H1 (cell line): ENCODE data around the gene NUP85. TPM values are rescaled to one million over a fixed set of nuclear protein-coding genes. Genes with fewer than 3 reads are reported as not detected.

Experiments used
- CTCF ChIA-PET: fragments of 300-600 bp; sonication (Branson Sonifier 250); formaldehyde crosslinking; loops from one replicate; lab custom pipeline; 2021; ENCODE audit not compliant: partially characterized antibody; lab: Charles Lee
- POLR2A ChIA-PET: fragments of 300-600 bp; sonication (Branson Sonifier 250); formaldehyde crosslinking; loops from one replicate; lab custom pipeline; 2021; ENCODE audit warnings: inconsistent platforms; ENCODE audit not compliant: partially characterized antibody; lab: Charles Lee
- DNase-seq, 2 experiments: peaks; one replicate each; pipeline versions ENCODE4 v3.0.0 to v3.0.0-alpha.2; 2010 to 2022; ENCODE audit warnings: low spot score in 2 of 2, low read depth in 1 of 2, mixed read lengths in 1 of 2
- FAIRE-seq: peaks from 2 replicates; lab custom pipeline; 2011; peaks lifted over from hg19 to GRCh38; lab: Jason Lieb, UNC
- H2AFZ ChIP-seq: 2 replicates; pipeline ENCODE4 v1.8.1; 2012; ENCODE audit warnings: low read length, inconsistent platforms
- H2AK5ac ChIP-seq: 2 replicates; pipeline ENCODE4 v1.6.1; 2013; ENCODE audit warnings: low read depth, low read length
- H2BK120ac ChIP-seq: replicated peaks from 2 replicates; pipeline ENCODE3; 2013; ENCODE audit warnings: low read depth, low read length, inconsistent platforms
- H2BK12ac ChIP-seq: 2 replicates; pipeline ENCODE4 v1.6.1; 2013; ENCODE audit warnings: low read depth, low read length
- H2BK15ac ChIP-seq: 2 replicates; pipeline ENCODE4 v1.6.1; 2013; ENCODE audit warnings: low read length
- H2BK20ac ChIP-seq: 2 replicates; pipeline ENCODE4 v1.6.1; 2013; ENCODE audit warnings: low read length
- H2BK5ac ChIP-seq: 2 replicates; pipeline ENCODE4 v1.6.1; 2013; ENCODE audit warnings: low read depth, low read length
- H3K14ac ChIP-seq: 2 replicates; pipeline ENCODE4 v1.6.1; 2013; ENCODE audit warnings: inconsistent platforms; ENCODE audit not compliant: insufficient read length
- H3K18ac ChIP-seq: 2 replicates; pipeline ENCODE4 v1.6.1; 2013; ENCODE audit warnings: low read length; ENCODE audit errors: extremely low read depth
- H3K23ac ChIP-seq: 2 replicates; pipeline ENCODE4 v1.6.1; 2013; ENCODE audit warnings: inconsistent platforms; ENCODE audit not compliant: insufficient read length
- H3K23me2 ChIP-seq: 2 replicates; pipeline ENCODE4 v1.6.1; 2013; ENCODE audit warnings: low read depth, low read length
- H3K27ac ChIP-seq: 2 replicates; pipeline ENCODE4 v1.6.1; 2011; ENCODE audit warnings: low read depth, low read length, inconsistent platforms
- H3K27me3 ChIP-seq, 4 experiments: replicated peaks in 1 of 4; 1 replicate in 1 of 4; 2 replicates in 3 of 4; pipeline versions ENCODE4 v1.6.1 to v1.8.1; 2011 to 2013; ENCODE audit warnings: low read length in 3 of 4, mild to moderate bottlenecking in 3 of 4, inconsistent platforms in 2 of 4, mixed read lengths in 2 of 4, moderate library complexity in 1 of 4; ENCODE audit not compliant: control insufficient read depth in 3 of 4, insufficient read depth in 3 of 4; ENCODE audit errors: extremely low read depth in 1 of 4
- H3K36me3 ChIP-seq, 4 experiments: 2 replicates each; pipeline versions ENCODE4 v1.6.1 to v1.8.1; 2011 to 2013; ENCODE audit warnings: mild to moderate bottlenecking in 4 of 4, low read length in 3 of 4, moderate library complexity in 2 of 4, control low read depth in 1 of 4, inconsistent platforms in 1 of 4; ENCODE audit not compliant: insufficient read depth in 4 of 4, control insufficient read depth in 2 of 4
- H3K4ac ChIP-seq: replicated peaks from 2 replicates; pipeline ENCODE3; 2013; ENCODE audit warnings: low read length, low read depth, mixed read lengths, inconsistent platforms; ENCODE audit not compliant: insufficient read length
- H3K4me1 ChIP-seq, 4 experiments: replicated peaks in 1 of 4; 1 replicate in 1 of 4; 2 replicates in 3 of 4; pipeline versions ENCODE4 v1.6.1 to v1.8.1; 2011 to 2013; ENCODE audit warnings: low read length in 3 of 4, inconsistent platforms in 2 of 4, mixed read lengths in 1 of 4; ENCODE audit not compliant: insufficient read depth in 4 of 4, control insufficient read depth in 3 of 4
- H3K4me2 ChIP-seq, 2 experiments: 2 replicates each; pipeline versions ENCODE4 v1.6.1 to v1.8.1; 2011 to 2013; ENCODE audit warnings: low read depth in 2 of 2, low read length in 2 of 2, control low read depth in 1 of 2, inconsistent platforms in 1 of 2, mild to moderate bottlenecking in 1 of 2; ENCODE audit not compliant: insufficient read depth in 1 of 2
- H3K4me3 ChIP-seq, 4 experiments: fragments of 200-600, 300-600 bp in 1 of 4; sonication (generic), shearing (Covaris generic), sonication (Bioruptor Twin) in 1 of 4; 2 replicates each; pipeline versions ENCODE4 v1.5.1 to v1.8.1; 2011 to 2016; ENCODE audit warnings: low read length in 4 of 4, low read depth in 3 of 4, control low read depth in 2 of 4, inconsistent platforms in 2 of 4, mild to moderate bottlenecking in 2 of 4, mixed read lengths in 1 of 4, moderate library complexity in 1 of 4; ENCODE audit not compliant: insufficient read depth in 2 of 4; ENCODE audit errors: extremely low read depth in 1 of 4
- H3K56ac ChIP-seq: replicated peaks from 2 replicates; pipeline ENCODE3; 2013; ENCODE audit warnings: low read depth, mild to moderate bottlenecking, mixed read lengths, low read length, inconsistent platforms; ENCODE audit not compliant: insufficient read length
- H3K79me1 ChIP-seq: 2 replicates; pipeline ENCODE4 v1.6.1; 2013; ENCODE audit warnings: low read depth, low read length, control low read depth
- H3K79me2 ChIP-seq, 2 experiments: 2 replicates each; pipeline versions ENCODE4 v1.6.1 to v1.8.1; 2012 to 2013; ENCODE audit warnings: low read length in 2 of 2, mild to moderate bottlenecking in 2 of 2, inconsistent platforms in 1 of 2; ENCODE audit not compliant: insufficient read depth in 2 of 2, control insufficient read depth in 1 of 2
- H3K9ac ChIP-seq, 4 experiments: replicated peaks in 1 of 4; 1 replicate in 1 of 4; 2 replicates in 3 of 4; pipeline versions ENCODE4 v1.6.1 to v1.8.1; 2011 to 2013; ENCODE audit warnings: low read depth in 3 of 4, low read length in 3 of 4, control low read depth in 2 of 4, mild to moderate bottlenecking in 2 of 4, moderate library complexity in 2 of 4, inconsistent platforms in 1 of 4; ENCODE audit errors: extremely low read depth in 1 of 4
- H3K9me3 ChIP-seq, 2 experiments: 2 replicates each; pipeline versions ENCODE4 v1.6.1 to v1.8.1; 2012 to 2013; ENCODE audit warnings: mild to moderate bottlenecking in 2 of 2, moderate library complexity in 2 of 2, control low read depth in 1 of 2, inconsistent platforms in 1 of 2, low read depth in 1 of 2, low read length in 1 of 2, mixed read lengths in 1 of 2; ENCODE audit not compliant: insufficient read depth in 2 of 2
- H4K20me1 ChIP-seq, 2 experiments: replicated peaks in 1 of 2; 2 replicates each; pipeline versions ENCODE3 to v1.8.1; 2011 to 2013; ENCODE audit warnings: inconsistent platforms in 2 of 2, low read length in 2 of 2, mild to moderate bottlenecking in 1 of 2; ENCODE audit not compliant: insufficient read depth in 2 of 2, control insufficient read depth in 1 of 2
- H4K5ac ChIP-seq: 2 replicates; pipeline ENCODE4 v1.6.1; 2013; ENCODE audit warnings: low read length, low read depth, mixed read lengths, inconsistent platforms; ENCODE audit not compliant: insufficient read length
- H4K8ac ChIP-seq: 2 replicates; pipeline ENCODE4 v1.8.0; 2013; ENCODE audit warnings: mild to moderate bottlenecking, moderate library complexity, low read length, inconsistent platforms; ENCODE audit not compliant: insufficient read depth; ENCODE audit errors: extremely low read depth
- H4K91ac ChIP-seq: replicated peaks from 2 replicates; pipeline ENCODE3; 2013; ENCODE audit warnings: low read length, mixed read lengths, inconsistent platforms; ENCODE audit not compliant: insufficient read length
- KDM4A ChIP-seq: IDR thresholded peaks from one replicate; pipeline ENCODE4 v1.7.1; 2012; ENCODE audit warnings: low read depth, mild to moderate bottlenecking, moderate library complexity, low read length, inconsistent platforms; ENCODE audit not compliant: severe bottlenecking
- POLR2A ChIP-seq, 2 experiments: IDR thresholded peaks; 1 replicate in 1 of 2; 2 replicates in 1 of 2; pipeline ENCODE4 v1.6.1; 2011; ENCODE audit warnings: low read depth in 2 of 2, low read length in 2 of 2, mild to moderate bottlenecking in 2 of 2; ENCODE audit errors: control extremely low read depth in 1 of 2
- SAP30 ChIP-seq: fragments of 300-600 bp; sonication (generic); IDR thresholded peaks from 2 replicates; pipeline ENCODE4 v1.7.1; 2012; ENCODE audit warnings: low read length, moderate library complexity, mild to moderate bottlenecking, inconsistent platforms; ENCODE audit not compliant: insufficient read depth, insufficient replicate concordance
- SP2 ChIP-seq: IDR thresholded peaks from 2 replicates; pipeline ENCODE4 v1.6.1; 2012; ENCODE audit warnings: mild to moderate bottlenecking, low read length, inconsistent platforms
- TAF7 ChIP-seq: optimal IDR thresholded peaks from 2 replicates; pipeline ENCODE3; 2011; ENCODE audit warnings: low read depth, mild to moderate bottlenecking, inconsistent platforms, low read length, moderate library complexity, borderline replicate concordance
- WGBS, 2 experiments: shearing (Covaris generic) in 1 of 2; methylation state at CpG; one replicate each; pipeline versions ENCODE4 v1.1.6 to v1.1.7; 2013 to 2015; ENCODE audit warnings: low lambda C conversion rate in 2 of 2, mixed read lengths in 2 of 2, inconsistent platforms in 1 of 2, low coverage in 1 of 2, missing lambda C conversion rate in 1 of 2; ENCODE audit not compliant: insufficient replicate concordance in 2 of 2, insufficient coverage in 1 of 2, insufficient read length in 1 of 2; ENCODE audit errors: extremely low coverage in 1 of 2, missing lambda C conversion rate in 1 of 2; 5-methylcytosine and 5-hydroxymethylcytosine counted together
- polyA plus RNA-seq, 7 experiments: library from polyadenylated mRNA; depleted of rRNA in 3 of 7; stranded (reverse) in 5 of 7; unstranded in 2 of 7; fragments of >200 nt in 5 of 7; fragments of 200-250 nt in 2 of 7; gene quantifications; 1 replicate in 5 of 7; 2 replicates in 1 of 7; 4 replicates in 1 of 7; pipeline versions ENCODE4 v1.2.1 to v1.2.3, GENCODE V29; 2011 to 2013; ENCODE audit warnings: missing spikeins in 2 of 7, mixed read lengths in 2 of 7
- total RNA-seq: library from RNA; stranded (reverse); fragmentation: NEBNext Ultra II Directional; extraction: Animal tissue kit (Norgen Biotek cat#: 25700); gene quantifications from 2 replicates; pipeline ENCODE4 v1.2.1, GENCODE V29; 2021

The NUP85 gene
- total and polyA plus RNA-seq, 2 of the 8 experiments (the other 6 are each of a cell fraction or from before 2014, with no cell fraction given): 98.5 to 154 TPM

DNA sequence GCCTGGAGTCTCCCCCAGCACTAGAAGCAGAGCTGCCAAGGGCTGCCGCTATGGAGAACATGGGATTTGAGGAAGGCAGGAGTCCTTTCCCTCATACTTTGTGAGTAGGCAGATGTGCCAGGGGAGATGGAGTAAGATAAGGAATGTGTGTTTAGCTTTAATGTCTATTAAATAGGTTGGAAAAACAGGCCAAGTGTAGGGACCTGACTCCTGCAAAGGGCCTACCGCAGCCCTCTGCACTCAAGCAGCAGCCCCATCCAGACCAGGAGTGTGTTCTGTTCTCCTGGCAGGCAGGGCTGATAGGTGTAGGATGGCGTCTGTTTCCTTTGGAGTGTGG lies 67.3 kb downstream of the NUP85 start:
- Histone ChIP-seq H2AFZ (no peak overlapping the region), H3K4me1 (peaks cover 0 to 5% (median 5%) of the 10 kb centered on the region in 4 experiments; a peak in 4 of 7 replicates), H2BK20ac (no peak overlapping the region; the same call in 1 of the 2 replicates), H3K79me1 (no peaks in the 10 kb centered on the region), H3K23me2 (peaks cover 15% of the 10 kb centered on the region), H4K8ac (no peak overlapping the region), H3K4ac (no peak overlapping the region), H2AK5ac (no peak overlapping the region), H3K23ac (no peak overlapping the region), H3K14ac (no peak overlapping the region), H3K36me3 (peaks cover 0 to 4% (median 2%) of the 10 kb centered on the region in 4 experiments; a peak in 2 of 8 replicates), H4K5ac (no peak overlapping the region), H2BK12ac (no peak overlapping the region), H3K79me2 (no peaks in the 10 kb centered on the region), H3K9ac (no peak overlapping the region), H4K91ac (no peak overlapping the region), H3K56ac (no peak overlapping the region), H3K18ac (no peak overlapping the region), H3K4me2 (no peak overlapping the region; a peak in 1 of 4 replicates), H2BK120ac (no peak overlapping the region), H3K27me3 (no peaks in the 10 kb centered on the region), H2BK15ac (no peak overlapping the region), H3K4me3 (no peak overlapping the region)
- no peak for FAIRE-seq
- 97% methylated on average over 3 of the region's 3 CpGs; no CpG with 5 or more reads in 1 of the 2 experiments for WGBS, 2 experiments
- POLR2A ChIA-PET: interaction anchor here (0.6 to 6.7 kb wide), 5 partner anchors 11 to 118 kb away, joined by 3 to 62 read pairs (median 4); partner anchors contain the start of genes GGA3, MRPS7 and SLC25A19
- no peak for DNase-seq
- TF ChIP-seq KDM4A (no peak), POLR2A (IDR thresholded peaks at IDR 0.05; ENCODE audit: control extremely low read depth in 1 of 2, low read depth in 2 of 2, low read length in 2 of 2) (no peak), SAP30 (no peak), SP2 (no peak), TAF7 (no peak)
- TF ChIP-seq, all 59 proteins: peak for 0
- peaks cover 0 to 2% of the 10 kb centered on the region in 2 experiments for H4K20me1 ChIP-seq
- no peak overlapping the region for H2BK5ac ChIP-seq
- CTCF ChIA-PET: interaction anchor here (0.8 to 21.2 kb wide), 9 partner anchors 7 to 195 kb away, joined by 3 to 369 read pairs (median 9); partner anchors contain the start of genes GGA3, MRPS7 and SLC25A19
- no peak overlapping the region for H3K27ac ChIP-seq
- H3K9me3 ChIP-seq: no peaks in the 10 kb centered on the region
